ACHN (cell line): Measurements from ENCODE around the gene SLC30A2.

Source experiments
- DNase-seq: peaks from one replicate; pipeline ENCODE4 v3.0.0-alpha.2; 2015
- in situ Hi-C: cut with HindIII; loops from 2 replicates; pipeline ENCODE4 v1.10.0; 2017; ENCODE audit warnings: low sequenced_read_pairs, low pct_ligation_motif_present, low pct_unique_long_range_greater_than_20kb

SLC30A2 gene

GRCh38 chr1:26075421-26076144 is 29.7 kb upstream of the SLC30A2 start:
- in situ Hi-C loops: no loop called here
- DNase-seq: no peak

GRCh38 chr1:26072305-26072704 is 26.4 kb upstream of the SLC30A2 start:
- in situ Hi-C loops: no loop called here
- no peak for DNase-seq

- no peak for DNase-seq
- in situ Hi-C loops: no loop called here
These were observed 25.0 kb upstream of the SLC30A2 start for GRCh38 chr1:26070963-26071342.

GRCh38 chr1:26070296-26070962 is 24.5 kb upstream of the SLC30A2 start:
- in situ Hi-C loops: no loop called here
- no peak for DNase-seq

GRCh38 chr1:26069941-26070295 is 24.0 kb upstream of the SLC30A2 start:
- in situ Hi-C loops: no loop called here
- DNase-seq: no peak

GRCh38 chr1:26067432-26067911 is 21.6 kb upstream of the SLC30A2 start, which contains the start of gene TRIM63:
Gene TRIM63 (minus strand): TSS chr1:26067630. CDS start chr1:26067494, 136 bp downstream.
- in situ Hi-C loops: no loop called here
- no peak for DNase-seq

GRCh38 chr1:26066857-26067256 is 20.9 kb upstream of the SLC30A2 start:
- in situ Hi-C loops: no loop called here
- DNase-seq: no peak

- no peak for DNase-seq
- in situ Hi-C loops: no loop called here
These were observed 20.2 kb upstream of the SLC30A2 start for GRCh38 chr1:26066160-26066559.

GRCh38 chr1:26064553-26064952 is 18.6 kb upstream of the SLC30A2 start:
- in situ Hi-C loops: no loop called here
- peak; percentile 21 for DNase-seq

- in situ Hi-C loops: no loop called here
- DNase-seq: no peak
These were observed 15.1 kb upstream of the SLC30A2 start for GRCh38 chr1:26060832-26061574.

GRCh38 chr1:26059906-26060305 is 14.0 kb upstream of the SLC30A2 start:
- no peak for DNase-seq
- in situ Hi-C loops: no loop called here

- in situ Hi-C loops: no loop called here
- no peak for DNase-seq
These were observed 12.2 kb upstream of the SLC30A2 start for GRCh38 chr1:26058052-26058595.

GRCh38 chr1:26057189-26057588 is 11.3 kb upstream of the SLC30A2 start:
- no peak for DNase-seq
- in situ Hi-C loops: no loop called here

- no peak for DNase-seq
- in situ Hi-C loops: no loop called here
These were observed 9.1 kb upstream of the SLC30A2 start for GRCh38 chr1:26055041-26055440.

- in situ Hi-C loops: no loop called here
- DNase-seq: no peak
These were observed 8.0 kb upstream of the SLC30A2 start for GRCh38 chr1:26053718-26054560.

GRCh38 chr1:26050248-26050640 is 4.3 kb upstream of the SLC30A2 start:
- in situ Hi-C loops: no loop called here
- DNase-seq: no peak

GRCh38 chr1:26049531-26050247 is 3.8 kb upstream of the SLC30A2 start:
- DNase-seq: no peak
- in situ Hi-C loops: no loop called here
